ENCODE measurements around the gene BAD.

GRCh38 chr11:64245797-64246620, 38.5 kb downstream of the BAD start:
- TF ChIP-seq CTCF (conservative IDR thresholded peaks at IDR 0.05; ENCODE audit: low read depth, low read length) (no peak), EZH2phosphoT487 (IDR thresholded peaks at IDR 0.05; ENCODE audit: borderline replicate concordance, low read length) (no peak)

Measured in PC-3 (cell line).